Fibroblast of lung (primary cell): ENCODE results near the gene SYCE3.

Experiments used
- EZH2 ChIP-seq: IDR thresholded peaks from 2 replicates; pipeline ENCODE4 v1.5.1; 2012; ENCODE audit warnings: low read length, control low read depth, mild to moderate bottlenecking; ENCODE audit errors: missing control alignments
- TF ChIP-seq, protein P1 (sequence below), 2 donors: IDR thresholded peaks in 1 of 2; conservative IDR thresholded peaks in 1 of 2; 1 replicate in 1 of 2; 2 replicates in 1 of 2; pipeline ENCODE4 v1.5.1; 2011 to 2012; ENCODE audit warnings: low read length in 2 of 2, control low read depth in 1 of 2, inconsistent platforms in 1 of 2, low read depth in 1 of 2, mild to moderate bottlenecking in 1 of 2

- TF ChIP-seq, protein P1, sequence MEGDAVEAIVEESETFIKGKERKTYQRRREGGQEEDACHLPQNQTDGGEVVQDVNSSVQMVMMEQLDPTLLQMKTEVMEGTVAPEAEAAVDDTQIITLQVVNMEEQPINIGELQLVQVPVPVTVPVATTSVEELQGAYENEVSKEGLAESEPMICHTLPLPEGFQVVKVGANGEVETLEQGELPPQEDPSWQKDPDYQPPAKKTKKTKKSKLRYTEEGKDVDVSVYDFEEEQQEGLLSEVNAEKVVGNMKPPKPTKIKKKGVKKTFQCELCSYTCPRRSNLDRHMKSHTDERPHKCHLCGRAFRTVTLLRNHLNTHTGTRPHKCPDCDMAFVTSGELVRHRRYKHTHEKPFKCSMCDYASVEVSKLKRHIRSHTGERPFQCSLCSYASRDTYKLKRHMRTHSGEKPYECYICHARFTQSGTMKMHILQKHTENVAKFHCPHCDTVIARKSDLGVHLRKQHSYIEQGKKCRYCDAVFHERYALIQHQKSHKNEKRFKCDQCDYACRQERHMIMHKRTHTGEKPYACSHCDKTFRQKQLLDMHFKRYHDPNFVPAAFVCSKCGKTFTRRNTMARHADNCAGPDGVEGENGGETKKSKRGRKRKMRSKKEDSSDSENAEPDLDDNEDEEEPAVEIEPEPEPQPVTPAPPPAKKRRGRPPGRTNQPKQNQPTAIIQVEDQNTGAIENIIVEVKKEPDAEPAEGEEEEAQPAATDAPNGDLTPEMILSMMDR (conservative IDR thresholded peaks at IDR 0.05 in 1 of 2, IDR thresholded peaks at IDR 0.05 in 1 of 2; ENCODE audit: low read depth in 1 of 2, low read length in 2 of 2) = no peak
- TF ChIP-seq EZH2 = no peak
These were observed 11.0 kb upstream of the SYCE3 start for GRCh38 chr22:50573491-50574382.
